Activated naive CD4-positive, alpha-beta T cell treated with anti-CD3 and anti-CD28 coated beads, Interleukin-2, amount 50 U/mL, for 16 hours (primary cell): ENCODE measurements around the gene OR10R2.
"Not testable (repeated sequence)": the region's sequence is repeated elsewhere in the genome, so short reads cannot be mapped to it uniquely, and the experiment has no call there.

Experiments used
- DNase-seq: peaks from one replicate; pipeline ENCODE4 v3.0.0-alpha.2; 2020

OR10R2 gene

GRCh38 chr1:158471920-158472319 lies at the start of gene OR10R2:
TSS of gene OR10R2 (plus strand) at chr1:158472220. CDS start at chr1:158472326, 106 bp downstream.
- DNase-seq: no peak

- DNase-seq: no peak
These were observed 47.0 kb upstream of the OR10R2 start for GRCh38 chr1:158425027-158425426.

GRCh38 chr1:158426137-158426536 lies 45.9 kb upstream of the OR10R2 start, which contains the start of gene OR10K2:
TSS of gene OR10K2 (minus strand) at chr1:158426237. CDS start at chr1:158420866, 5,371 bp downstream.
- no peak for DNase-seq

- not testable (repeated sequence) for DNase-seq
These were observed 41.9 kb upstream of the OR10R2 start for GRCh38 chr1:158430163-158430562.

- no peak for DNase-seq
These were observed 37.3 kb upstream of the OR10R2 start for GRCh38 chr1:158434741-158435140.

- no peak for DNase-seq
These were observed 26.6 kb upstream of the OR10R2 start for GRCh38 chr1:158445376-158445775.

GRCh38 chr1:158454537-158454936 lies 17.5 kb upstream of the OR10R2 start:
- DNase-seq: no peak

GRCh38 chr1:158457246-158457645 lies 14.8 kb upstream of the OR10R2 start:
- no peak for DNase-seq

GRCh38 chr1:158458263-158458662 lies 13.8 kb upstream of the OR10R2 start:
- DNase-seq: no peak

GRCh38 chr1:158461534-158461933 lies 10.5 kb upstream of the OR10R2 start, which contains the start of gene OR10K1:
TSS of gene OR10K1 (plus strand) at chr1:158461834. CDS start at chr1:158465562, 3,728 bp downstream.
- DNase-seq: no peak

- no peak for DNase-seq
These were observed 13.4 kb downstream of the OR10R2 start for GRCh38 chr1:158485455-158485854.

GRCh38 chr1:158491316-158491715 lies 19.3 kb downstream of the OR10R2 start:
- no peak for DNase-seq

GRCh38 chr1:158493054-158493453 lies 21.0 kb downstream of the OR10R2 start:
- no peak for DNase-seq

GRCh38 chr1:158494796-158495195 lies 22.8 kb downstream of the OR10R2 start:
- no peak for DNase-seq

GRCh38 chr1:158496374-158496773 lies 24.4 kb downstream of the OR10R2 start:
- no peak for DNase-seq

GRCh38 chr1:158506369-158506987 lies 34.5 kb downstream of the OR10R2 start:
- peak; percentile 45 for DNase-seq

- DNase-seq: no peak
These were observed 35.5 kb downstream of the OR10R2 start for GRCh38 chr1:158507511-158507910.

GRCh38 chr1:158509471-158510156 lies 37.6 kb downstream of the OR10R2 start:
- no peak for DNase-seq

- no peak for DNase-seq
These were observed 44.9 kb downstream of the OR10R2 start for GRCh38 chr1:158516966-158517365.

- no peak for DNase-seq
These were observed 48.0 kb downstream of the OR10R2 start for GRCh38 chr1:158520021-158520420.

- DNase-seq: no peak
These were observed 49.1 kb downstream of the OR10R2 start for GRCh38 chr1:158520955-158521665.

GRCh38 chr1:158521666-158522058 lies 49.6 kb downstream of the OR10R2 start:
- DNase-seq: no peak

GRCh38 chr1:158527190-158527815 lies 55.3 kb downstream of the OR10R2 start:
- DNase-seq: no peak
